GM12891 (cell line): ENCODE results near the gene NCKAP5L.

Experiments
- POLR2A ChIP-seq: IDR thresholded peaks from 2 replicates; pipeline ENCODE4 v1.6.1; 2011; ENCODE audit warnings: low read depth, low read length, control low read depth
- POLR2AphosphoS5 ChIP-seq: IDR thresholded peaks from 2 replicates; pipeline ENCODE4 v1.6.1; 2011; ENCODE audit warnings: low read depth, low read length, control low read depth
- TAF1 ChIP-seq: IDR thresholded peaks from 2 replicates; pipeline ENCODE4 v1.6.1; 2011; ENCODE audit warnings: low read depth, low read length, control low read depth

DNA sequence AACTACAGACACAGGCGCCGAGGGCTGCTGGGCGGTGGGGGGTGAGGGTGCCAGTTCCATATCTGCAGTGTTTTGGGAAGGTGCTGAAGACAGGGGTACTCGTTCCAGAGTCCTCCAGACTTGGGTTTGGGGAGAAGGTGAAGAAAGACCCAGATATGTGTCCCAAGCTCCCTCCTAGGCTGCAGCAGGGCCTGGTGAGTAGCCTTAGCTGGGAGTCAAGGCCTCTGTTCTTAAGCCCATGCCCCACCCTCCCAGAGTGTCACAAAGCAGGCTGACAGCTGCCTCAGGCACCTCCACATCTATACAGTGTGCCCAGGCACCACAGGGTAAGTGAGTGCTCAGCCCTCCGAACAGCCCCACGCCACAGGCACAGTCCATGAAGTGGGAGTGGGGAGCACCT, 4.3 kb downstream of the NCKAP5L start:
- TF ChIP-seq TAF1 (no peak), POLR2A (no peak), POLR2AphosphoS5 (no peak)
